Activated CD8-positive, alpha-beta memory T cell treated with anti-CD3 and anti-CD28 coated beads for 1 hour (primary cell): Measurements from ENCODE around the gene SH3RF3.
A peak's percentile ranks its signal among the peaks of the same experiment; 100 is the strongest.

Experiments used
- DNase-seq, 2 donors: peaks; one replicate each; pipeline ENCODE4 v3.0.0-alpha.2; 2020; ENCODE audit warnings: low read depth in 1 of 2; ENCODE audit errors: extremely low read depth in 1 of 2

SH3RF3 gene

DNA sequence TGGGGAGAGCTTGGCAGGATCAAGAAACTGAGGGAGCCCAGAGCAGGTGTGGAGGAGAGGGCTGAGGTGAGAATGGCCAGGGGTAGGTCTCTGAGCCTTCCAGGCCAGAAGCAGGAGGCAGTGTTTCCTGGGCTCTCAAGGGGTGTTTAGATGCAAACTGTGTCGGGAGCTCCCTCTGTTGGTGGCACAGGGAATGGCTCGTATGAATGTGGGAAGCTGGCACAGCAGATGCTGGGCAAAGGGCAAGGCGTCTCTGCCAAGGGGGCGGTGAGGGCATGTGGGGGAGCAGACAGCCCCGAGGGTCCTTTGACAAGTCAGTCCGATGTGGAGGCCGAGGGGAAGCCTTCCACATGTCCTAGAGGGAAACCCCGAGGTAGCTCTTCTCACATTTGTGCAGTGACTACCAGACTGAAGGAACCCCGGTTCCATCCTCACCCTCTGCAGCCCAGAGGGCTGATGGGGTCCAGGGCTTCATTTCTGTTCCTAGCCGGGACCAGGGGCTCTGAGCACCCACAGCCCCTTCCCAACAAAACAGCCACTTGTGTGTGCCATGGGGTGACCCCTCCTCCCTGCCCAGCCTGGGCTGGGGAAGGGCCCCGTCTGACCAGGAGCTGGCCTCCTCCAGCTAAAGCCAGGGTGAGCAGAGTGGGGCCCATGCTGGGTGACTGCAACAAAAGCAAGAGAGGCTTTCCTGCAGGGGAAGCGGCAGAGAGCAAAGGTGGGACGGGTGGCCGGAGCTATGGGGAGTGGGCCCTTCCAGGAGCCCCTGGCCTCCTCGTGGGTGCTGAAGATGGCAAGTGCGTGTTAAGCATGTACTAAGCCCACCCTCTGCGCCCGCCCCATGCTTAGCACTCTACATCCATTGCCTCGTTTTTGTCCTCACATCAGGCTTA, 381.4 kb downstream of the SH3RF3 start:
- DNase-seq = peak; percentile 38 to 56

DNA sequence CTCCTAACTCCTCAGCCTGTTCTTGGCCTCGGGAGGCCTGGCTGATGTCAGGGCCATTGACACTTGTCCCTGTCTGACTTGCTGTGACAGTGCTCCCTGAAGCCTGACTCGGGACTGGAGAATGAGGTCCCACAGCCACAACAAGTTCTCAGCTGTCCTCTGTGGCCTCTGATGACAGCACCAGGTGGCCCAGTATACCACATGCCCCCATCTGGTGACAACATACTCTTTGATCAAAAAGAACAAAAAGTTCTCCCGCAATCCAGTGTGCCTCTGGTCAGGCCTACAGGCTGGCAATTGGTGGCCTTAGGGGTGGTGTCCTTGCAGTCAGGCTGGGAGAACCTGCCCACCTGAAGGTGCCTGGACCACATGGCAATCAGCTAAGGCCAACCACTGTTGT, 382.2 kb downstream of the SH3RF3 start:
- DNase-seq = no peak

DNA sequence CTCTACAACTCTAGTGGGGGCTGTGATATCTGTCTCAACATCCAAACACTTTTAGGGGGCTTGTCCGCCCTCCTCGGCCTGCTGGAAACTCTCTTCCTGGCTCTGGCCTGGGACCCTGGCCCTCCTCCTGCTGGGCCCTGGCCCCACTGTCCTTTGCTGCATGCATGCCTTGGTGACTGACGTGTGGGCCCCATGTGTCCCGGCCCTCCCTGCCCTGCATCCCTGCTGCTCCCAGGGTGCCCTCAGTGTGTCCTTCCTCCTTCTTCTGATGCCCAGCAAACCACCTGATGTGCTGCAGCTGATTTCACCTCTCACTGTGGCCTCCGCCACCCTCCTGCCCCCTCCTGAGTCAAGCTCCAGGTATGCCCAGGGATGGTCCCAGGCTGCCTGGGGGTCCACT, 383.1 kb downstream of the SH3RF3 start:
- DNase-seq = no peak

DNA sequence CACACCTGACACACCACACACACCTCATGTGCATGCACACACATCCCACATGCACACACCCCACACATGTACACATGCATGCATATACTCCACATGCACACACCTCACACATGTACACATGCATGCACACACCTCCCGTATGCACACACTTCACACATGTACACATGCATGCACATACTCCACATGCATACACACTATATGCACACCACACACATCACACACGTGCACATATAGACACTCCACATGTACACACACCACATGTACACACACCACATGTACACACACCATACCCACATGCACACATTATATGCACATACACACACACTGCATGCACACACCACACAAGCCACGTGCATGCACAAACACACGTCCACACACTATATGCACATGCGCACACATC, 384.2 kb downstream of the SH3RF3 start:
- no peak for DNase-seq

DNA sequence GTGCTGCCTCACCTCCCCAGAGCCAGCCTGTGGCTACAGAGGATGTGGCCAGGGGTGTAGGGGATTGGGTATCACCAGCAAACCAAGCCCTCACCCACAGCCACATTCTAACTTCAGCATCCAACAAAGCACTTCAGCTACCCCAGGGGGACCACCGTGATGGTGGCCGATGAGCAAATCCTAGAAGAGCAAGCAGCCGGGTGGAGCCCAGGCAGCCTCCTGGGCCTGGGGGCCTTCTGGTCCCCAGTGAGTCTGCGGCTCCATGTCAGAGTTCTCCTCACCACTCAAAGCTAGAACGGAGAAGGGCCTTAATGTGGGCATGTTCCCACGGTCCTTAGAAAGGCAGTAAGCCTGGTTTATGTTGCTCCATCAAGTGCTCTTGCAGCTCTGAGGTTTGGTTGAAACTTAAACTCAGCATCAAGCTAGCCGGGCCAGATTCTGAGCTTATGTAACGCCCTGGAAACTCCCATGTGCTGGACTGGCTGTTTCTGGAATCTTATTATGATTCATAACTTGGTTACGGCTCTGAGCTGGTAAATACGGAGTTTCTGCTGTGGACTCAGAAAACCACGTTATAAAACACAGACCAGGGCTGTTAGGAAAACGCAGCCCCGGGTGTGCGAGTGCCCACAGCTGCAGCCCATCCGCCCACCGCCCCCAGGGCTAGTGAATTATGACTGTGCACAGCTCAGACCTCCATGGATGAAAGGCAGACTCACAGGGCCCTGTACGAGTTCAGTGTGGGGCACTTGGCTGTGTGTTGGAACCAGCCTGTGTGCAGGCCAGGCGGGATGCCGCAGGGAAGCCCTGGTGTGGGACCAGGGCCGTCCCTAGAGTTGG, 385.0 kb downstream of the SH3RF3 start:
- DNase-seq = no peak

DNA sequence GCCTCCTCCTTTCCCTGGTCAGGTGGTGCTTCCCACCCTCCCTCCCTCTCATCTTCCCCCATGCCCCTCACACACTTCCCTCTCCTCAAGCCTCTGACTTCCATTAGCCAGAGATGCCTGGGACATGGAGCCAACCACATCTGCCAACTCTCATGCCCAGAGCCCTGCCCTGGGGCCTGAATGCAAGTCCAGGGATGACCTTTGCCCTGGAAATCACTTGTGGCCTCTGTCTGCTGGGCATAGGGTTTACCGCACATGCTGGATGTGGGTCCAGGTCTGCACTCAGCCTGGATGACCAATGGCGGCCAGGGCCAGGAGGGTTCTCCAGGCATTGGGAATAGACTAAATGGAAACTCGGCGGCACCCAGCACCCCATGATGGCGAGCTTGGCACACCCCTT, 385.9 kb downstream of the SH3RF3 start:
- no peak for DNase-seq

DNA sequence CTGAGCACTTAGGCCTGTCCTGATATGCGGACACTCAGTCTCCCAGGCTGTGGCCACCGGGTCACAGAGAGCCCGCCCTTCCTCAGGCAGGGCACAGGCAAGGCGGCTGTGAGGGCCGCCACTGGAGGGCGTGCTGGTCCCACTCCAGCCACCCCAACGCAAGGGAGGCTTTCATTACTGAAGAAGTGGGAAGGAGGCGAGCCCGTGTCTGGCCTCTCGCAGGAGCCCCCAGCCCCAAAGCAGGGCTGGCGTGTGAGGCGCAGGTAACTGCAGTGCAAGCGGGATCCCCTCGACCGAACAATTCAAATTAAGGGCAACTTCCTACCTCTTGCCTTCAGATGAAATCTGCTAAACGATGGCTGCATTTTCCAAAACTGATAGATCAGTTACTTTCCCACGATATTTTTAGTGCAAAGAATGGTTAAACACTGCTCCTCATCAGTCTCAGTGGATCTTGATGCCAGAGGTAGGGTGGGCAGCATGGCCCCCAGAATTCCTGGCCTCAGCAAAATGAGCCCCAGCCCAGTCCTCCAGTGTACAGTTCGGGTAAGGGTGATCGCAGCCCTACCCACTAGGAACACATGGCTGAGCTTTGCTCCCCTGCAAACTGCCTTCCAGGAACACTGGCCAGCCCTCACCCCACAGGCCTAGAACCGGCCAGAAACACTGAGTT, 387.6 kb downstream of the SH3RF3 start:
- no peak for DNase-seq

DNA sequence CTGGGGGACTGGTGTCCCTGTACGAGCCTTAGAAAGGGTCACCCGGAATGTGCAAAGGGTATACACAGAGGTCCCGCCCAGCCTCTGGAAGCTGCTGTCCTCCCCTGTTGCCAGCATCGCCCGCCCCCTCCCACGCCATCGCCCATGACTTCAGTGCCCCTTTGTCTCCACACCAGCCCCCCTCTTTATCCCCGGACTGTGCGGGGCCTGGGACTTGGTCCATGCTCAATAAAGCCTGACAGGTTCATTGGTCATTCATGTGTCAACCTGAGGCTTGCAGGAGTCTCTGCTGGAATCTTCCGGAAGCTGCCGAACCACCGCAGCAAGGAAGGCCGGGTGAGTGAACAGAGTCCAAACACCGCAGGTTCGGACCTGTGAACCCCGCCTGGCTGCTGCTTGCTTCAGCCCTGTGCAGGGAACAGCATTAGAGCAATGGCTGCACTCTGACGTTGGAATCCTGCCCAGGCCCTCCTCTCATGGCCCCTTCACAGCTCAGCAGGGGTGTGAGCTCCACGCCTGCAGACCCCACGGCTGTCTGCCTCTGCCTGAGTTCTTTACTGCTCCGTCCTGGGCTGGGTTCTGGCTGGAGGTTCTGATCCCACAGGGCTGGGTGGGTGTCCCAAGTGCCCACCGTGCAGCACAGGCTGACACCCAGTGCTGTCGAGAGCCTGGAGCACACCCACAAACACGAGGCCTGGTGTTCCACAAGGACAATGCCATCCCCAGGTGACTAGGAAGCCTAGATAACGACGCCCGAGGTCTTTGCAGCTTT, 388.3 kb downstream of the SH3RF3 start:
- no peak for DNase-seq

DNA sequence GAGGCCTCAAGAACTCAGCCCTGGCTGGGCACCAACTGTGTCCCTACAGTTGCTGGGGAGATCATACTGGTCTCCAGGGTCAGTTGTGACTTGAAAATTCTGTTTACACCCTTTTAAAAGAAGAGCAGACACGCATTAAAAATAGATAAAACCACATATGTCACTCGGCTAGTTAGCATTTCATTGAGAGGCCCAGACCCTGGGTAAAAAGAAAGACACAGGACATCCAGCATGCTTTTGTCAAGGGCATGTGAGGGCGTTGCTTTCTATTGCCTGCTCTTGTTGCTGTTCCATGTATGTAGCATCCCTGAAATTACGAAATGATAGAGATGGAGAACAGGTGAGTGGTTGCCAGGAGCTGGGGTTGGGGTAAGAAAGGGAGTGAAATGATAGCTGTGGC, 390.5 kb downstream of the SH3RF3 start:
- DNase-seq = no peak

DNA sequence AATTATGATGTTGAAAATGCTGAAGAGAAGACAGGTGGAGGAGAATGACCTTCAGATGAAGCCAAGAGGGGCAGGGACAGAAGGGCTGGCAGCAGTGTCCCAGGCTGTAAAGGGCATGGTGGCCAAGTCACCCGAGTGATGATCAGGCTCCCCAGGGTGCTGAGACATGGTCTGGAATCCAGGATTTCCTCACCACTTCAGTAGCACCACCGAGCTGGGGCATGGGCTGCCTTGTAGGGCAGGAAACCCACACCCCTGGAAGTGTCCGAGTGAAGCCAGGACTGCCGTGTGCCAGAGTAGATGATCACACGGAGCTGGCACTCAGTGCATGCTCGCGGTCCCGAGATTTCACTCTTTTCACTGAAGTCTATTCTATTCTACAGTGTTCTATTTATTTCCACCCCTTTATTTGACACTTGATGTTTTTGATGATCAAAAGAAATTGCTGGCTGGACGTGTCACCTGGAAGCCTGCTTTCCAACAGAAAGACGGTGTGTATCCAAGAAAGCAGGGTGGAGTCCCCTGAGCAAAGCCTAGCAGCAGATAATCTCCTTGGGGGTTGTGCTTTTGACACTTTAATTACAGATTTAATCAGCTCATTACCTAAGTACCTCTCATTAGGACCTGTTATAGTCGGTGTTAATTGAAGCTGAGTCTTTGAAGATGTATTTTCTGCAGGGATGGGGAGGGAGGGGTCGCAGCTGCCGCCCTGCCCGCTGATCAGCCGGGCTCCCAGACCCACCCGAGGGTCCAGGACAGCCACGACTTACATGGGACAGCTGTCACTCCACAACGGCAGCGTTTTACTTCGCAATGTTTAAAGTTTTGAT, 392.4 kb downstream of the SH3RF3 start:
- DNase-seq = no peak

DNA sequence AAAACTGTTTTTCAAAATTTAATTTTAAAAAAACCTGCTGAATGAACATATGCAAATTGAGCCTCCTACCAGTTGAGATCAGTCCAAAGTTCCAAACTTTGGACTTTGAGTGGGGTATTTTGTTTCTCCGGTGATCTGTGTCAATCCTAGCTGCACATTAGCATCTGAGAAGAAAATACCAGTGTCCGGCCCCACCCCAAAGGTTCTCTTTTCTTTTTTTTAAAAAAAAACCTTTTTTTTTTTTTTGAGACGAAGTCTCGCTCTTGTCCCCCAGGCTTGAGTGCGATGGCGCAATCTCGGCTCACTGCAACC, 393.0 kb downstream of the SH3RF3 start:
- DNase-seq = no peak

DNA sequence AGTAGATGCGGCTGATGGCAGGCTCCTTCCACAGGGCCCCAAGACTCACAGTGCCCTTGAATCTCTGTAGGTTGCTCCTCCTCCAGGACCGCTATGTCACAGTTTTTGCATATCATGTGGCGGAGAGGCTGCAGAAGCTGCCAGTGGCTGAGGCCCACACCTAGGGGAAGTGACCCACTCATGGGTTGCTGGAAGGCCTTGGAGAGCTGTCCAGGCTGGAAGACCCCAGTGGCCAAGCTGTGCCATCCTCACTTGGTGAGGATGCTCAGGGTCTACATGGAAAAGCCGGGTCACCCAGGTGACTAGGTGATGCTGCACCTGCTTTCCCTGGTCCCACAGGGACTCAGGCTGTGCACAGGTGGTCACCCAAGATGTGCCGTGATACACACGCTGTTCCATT, 394.1 kb downstream of the SH3RF3 start:
- no peak for DNase-seq

DNA sequence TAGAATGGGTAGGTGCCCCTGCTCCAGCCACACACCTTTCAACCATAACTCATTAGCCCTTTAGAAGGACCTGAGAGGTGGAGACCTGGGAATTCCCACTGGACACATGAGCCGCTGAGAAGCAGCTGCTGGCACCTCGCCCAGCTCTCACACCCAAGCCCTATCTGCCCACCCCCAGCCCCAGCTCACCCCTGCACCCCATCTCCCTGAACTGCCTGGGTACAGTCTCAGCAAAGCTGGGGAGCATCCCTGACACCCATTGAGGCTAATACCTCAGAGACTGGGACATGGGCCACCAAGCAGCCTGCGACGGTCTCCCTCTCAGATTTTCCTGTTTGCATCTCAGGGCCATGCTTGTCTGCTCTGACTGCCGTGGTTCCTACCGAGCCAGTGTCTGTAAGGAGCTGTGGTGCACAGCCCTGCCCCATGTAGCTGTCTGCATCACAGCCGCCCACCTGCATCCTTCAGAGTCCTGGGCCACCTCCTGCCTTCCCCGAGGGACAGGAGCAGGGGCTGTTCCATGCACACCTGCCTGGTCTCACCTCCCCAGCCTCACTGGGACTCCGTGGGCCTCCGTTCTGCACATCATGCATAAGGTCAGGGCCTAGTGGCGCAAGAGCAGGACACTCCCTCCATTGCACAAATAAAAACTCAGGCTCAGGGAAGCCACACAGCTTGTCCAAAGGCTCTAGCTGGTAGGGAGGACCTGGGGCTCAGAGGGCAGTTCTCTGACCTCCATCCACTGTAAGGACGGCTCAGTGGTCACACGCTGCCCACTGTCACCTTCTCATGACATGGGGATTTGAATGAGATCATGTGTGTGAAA, 394.7 kb downstream of the SH3RF3 start:
- DNase-seq = no peak

DNA sequence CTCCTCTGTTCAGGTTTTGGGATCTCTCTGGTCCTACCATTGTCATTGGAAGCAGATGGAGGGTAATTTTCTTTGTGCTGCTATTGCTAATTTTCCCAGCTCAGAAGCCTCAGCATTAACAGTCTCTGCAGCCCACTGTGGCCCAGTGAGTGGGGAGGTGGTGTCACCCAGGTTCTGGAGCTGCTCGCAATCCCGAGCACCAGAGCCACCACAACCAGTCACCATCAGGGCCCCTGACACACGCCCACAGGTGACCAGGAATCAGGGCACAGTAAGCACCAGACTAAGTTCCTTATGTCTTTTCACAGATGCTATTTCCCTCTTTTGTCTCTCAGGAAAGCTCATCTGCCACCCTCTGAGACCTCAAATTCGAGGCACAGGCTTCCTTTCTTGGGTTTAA, 396.8 kb downstream of the SH3RF3 start:
- no peak for DNase-seq

DNA sequence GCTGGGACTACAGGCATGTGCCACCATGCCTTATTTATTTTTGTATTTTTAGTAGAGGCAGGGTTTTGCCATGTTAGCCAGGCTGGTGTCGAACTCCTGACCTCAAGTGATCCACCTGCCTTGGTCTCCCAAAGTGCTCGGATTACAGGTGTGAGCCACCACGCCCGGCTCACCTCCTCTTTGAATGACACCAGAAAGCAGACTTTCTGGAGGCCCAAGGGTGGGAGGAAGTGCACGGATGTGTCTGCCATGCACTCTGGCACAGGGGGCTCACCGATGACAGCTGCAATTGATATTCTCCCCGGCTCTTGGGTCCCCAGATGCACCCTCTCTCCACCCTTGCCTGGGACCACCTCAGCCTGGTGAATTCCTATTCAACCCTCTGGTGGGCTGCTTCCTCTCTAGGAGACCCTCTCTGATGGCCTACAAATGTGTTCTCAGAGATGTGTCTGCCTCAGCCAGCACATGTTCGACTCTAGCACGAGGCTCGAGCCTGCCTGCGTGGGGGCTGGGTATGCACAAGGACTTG, 397.5 kb downstream of the SH3RF3 start:
- no peak for DNase-seq

DNA sequence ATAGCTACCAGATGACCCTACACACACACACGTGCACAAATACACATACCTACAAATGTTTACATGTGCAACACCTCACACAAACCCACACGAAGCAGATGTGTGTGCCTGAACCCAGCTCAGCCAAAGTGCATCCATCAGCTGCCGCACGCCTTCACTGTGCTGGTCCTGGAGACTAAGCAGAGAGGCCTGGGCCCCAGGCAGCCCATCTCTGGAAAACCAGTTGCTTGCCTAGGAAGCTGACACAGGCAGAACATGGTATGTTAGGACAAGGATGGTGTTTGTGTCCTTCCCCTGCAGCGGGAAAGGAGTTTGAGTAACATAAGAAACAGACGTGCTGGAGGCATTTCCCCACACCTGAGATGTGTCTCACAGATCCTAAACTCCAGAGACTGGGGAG, 398.1 kb downstream of the SH3RF3 start:
- no peak for DNase-seq

DNA sequence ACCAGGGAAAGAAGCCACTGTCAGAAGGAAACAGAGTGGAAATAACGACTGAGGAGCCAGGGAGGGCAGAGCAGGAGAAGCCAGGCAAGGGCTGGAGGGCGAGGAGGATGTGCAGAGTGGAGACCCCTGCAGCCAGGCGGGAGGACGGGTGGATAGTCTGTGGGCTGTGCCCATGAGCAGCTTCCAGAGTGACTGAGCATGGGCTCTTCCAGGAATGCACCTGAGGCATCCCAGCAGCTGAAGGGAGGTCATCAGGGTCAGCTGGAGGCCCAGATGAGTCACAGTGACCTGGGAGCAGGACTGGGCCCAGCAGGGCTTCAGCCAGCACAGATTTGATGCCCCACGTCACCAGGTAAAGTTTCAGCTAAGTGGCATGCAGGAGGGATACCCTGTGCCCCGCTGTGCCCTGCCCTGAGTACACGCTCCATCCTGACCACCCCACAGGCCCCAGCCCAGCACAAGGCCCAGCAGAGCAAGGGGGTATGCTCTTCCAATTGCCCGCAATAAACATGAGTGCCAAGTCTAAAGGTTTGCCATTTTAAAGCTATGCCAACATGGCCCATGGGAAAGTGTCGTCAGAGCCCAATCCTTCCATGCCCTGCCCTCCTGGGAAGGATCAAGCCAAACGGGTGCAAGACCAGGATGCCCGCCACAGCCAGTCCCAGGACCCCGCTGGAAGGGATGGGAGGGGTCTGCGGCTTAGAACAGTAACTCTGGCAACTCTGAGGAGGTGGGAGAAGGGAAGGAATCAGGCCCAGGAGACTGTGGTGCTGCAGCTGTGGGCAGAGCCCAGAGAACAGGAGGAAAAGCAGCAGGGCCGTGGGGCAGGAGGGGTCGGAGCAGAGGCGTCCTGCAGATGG, 399.1 kb downstream of the SH3RF3 start:
- no peak for DNase-seq
